HG03521 (cell line): ENCODE data around the gene SLC6A8.
"Not testable (repeated sequence)": the region's sequence is repeated elsewhere in the genome, so short reads cannot be mapped to it uniquely, and the experiment has no call there.

ENCODE experiments used
- ATAC-seq: cut with Tn5 transposase; IDR thresholded peaks from one replicate; pipeline ENCODE4 v1.9.1; 2021; ENCODE audit warnings: mild to moderate bottlenecking, moderate library complexity; ENCODE audit not compliant: unreplicated experiment

The SLC6A8 gene

DNA sequence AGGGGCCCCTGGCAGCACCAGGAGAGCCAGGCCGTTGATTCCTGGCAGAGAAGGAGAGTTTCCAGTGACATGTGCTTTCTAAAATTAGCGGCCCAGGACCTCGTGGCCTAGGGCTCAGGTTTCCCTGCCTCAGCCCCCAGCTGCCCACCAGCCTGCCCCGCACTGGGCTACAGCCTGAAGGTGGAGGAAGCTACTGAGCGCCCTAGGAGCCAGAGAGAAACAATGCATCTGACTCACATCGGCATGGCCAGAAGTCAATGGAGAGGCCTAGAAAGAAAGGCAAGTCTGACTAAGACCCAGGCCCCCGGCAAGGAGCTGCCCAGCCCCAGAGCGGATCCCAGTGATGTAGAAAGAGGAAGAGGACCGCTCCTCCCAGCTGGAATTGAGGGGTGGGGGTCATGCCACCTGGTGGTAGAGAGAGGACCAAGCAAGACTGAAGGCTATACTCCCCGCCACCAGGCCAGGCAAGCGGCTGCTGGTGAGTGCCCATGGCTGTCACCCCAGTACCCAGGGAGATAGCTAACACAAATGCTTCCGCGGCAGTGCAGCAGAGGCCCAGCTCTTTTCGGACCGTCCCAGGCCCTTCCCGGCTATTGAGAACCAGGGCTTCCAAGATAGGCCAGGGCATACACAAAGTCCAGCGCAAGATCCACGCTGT, 17.8 kb downstream of the SLC6A8 start:
- not testable (repeated sequence) for ATAC-seq

DNA sequence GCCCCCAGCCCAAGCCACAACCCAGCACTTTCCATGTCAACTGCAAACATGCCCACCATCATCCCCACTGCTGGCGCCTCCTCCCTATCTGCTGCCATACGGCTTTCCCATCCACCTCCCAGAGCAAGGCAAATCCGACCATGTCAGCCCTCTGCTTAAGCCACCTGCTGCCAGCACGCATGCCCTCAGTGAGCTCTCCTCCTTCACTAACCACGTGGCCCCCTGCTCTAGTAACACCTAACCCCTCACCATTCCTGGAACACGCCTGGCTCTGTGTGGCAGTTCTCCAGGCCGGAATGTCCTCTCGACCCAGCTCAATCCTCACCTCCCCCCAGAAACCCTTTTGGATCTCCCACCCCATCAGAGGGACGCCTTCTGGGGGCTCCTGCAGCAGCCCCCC, 19.1 kb downstream of the SLC6A8 start:
- no peak for ATAC-seq

DNA sequence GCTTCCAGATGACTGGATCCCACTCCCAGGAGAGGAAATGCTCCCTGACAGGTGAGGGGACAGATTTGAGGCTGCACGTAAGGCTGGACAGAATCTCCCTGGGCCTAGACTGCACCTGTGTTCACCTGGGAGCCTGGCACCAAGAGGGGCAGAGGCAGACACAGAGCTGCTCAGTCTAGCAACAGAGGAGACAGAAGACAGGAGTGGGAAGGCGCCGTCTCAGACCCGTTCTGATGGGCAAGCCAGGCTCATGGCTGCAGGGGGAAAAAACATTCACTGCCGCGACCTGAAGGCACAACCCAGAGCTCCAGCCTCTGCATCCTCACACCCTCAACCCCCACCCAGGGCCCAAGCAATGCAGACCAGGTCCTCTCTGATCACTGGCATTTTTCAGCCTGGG, 19.7 kb downstream of the SLC6A8 start:
- no peak for ATAC-seq

DNA sequence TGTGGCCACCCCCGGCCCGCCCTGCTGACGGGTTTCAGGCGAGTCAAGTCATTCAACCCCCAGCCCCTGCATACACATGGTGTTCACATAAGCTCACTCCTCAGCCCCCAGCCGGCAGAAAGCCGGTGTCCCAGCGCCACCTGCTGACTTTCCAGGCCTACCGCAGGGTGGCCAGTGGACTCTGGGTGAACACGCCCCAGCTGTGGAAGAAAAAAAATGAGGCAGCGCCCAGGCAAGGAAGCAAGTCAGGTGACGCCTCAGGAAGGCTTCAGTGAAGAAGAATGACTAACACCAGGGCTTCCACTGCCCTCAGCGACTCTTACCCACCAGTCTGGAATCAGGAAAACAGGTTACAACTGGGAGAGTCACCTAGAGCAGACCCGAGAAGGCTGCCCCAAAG, 20.7 kb downstream of the SLC6A8 start:
- no peak for ATAC-seq

DNA sequence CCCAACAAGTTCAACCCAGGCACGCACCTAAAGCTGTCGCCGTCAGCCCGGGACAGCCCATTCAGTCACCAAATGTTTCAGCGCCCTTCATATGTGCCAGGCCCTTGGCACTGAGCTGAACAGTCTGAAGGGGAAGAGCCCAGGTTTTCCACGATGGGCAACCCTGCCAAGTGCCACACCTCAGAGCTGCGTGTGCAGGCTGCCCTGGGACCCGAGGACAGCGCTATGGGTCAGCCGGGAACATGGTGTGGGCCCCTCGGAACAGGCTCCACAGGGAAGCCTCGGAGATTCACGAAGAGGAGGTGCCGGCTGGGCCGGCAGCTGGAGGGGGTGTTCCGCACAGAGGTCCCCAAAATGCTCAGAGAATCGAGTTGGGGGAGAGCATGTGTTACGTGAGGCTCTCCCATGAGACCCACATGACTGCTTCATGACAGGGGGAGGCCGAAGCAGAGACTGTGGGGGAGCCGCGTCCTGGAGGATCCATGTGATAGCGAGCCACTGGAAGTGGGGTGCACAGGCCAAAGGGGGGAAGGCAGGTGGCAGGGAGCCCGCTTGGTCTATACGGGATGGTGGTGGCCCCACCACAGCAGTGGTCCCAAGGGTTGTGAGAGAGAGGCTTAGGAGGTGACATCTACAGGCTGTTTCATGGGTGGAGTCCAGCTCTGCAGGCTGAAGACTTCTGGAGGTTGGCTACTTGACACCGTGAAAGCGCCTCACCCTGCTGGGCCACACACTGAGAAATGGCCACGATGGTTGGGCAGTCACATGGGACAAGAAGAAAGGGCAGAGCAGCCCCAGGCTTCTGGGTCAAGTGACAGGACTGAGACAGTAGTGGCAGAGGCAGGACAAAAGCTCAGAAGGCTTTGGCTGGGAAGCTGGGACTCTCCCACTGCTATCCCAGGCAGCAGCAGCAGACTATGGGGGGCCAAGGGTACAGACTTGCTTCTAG, 22.3 kb downstream of the SLC6A8 start:
- no peak for ATAC-seq

DNA sequence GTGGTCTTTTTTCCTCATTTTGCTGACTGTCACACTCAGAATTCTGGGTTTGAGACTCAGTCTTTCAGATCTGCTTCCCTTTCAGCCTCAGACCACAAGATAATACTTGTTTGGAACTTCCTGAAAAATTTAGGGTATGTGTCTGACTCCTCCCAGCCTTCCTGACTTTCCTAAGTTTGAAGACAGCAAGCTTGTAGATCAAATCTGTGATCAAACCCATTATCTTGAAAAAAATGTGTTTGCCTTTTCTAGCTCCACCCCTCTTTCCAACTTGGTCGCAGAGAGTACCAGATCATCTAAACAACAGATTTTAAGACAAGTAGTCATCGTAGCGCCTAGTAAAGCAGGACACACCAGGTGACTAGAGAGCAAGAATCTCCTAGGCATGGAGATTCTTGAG, 26.5 kb downstream of the SLC6A8 start:
- ATAC-seq, result no peak

DNA sequence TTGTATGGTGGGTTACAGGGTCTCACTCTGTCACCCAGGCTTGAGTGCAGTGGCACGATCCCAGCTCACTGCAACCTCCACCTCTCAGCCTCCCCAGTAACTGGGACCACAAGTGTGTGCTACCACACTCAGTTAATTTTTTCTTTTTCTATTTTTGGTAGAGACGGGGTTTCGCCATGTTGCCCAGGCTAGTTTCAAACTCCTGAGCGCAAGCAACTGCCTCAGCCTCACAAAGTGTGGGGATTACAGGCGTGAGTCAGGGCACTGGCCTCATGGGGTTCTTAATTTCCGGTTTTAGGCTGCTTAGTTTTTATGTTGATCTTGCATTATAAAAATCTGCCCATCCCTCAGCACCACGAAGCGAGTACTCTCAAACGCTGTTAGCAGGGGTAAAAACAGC, 29.7 kb downstream of the SLC6A8 start:
- ATAC-seq, result no peak

DNA sequence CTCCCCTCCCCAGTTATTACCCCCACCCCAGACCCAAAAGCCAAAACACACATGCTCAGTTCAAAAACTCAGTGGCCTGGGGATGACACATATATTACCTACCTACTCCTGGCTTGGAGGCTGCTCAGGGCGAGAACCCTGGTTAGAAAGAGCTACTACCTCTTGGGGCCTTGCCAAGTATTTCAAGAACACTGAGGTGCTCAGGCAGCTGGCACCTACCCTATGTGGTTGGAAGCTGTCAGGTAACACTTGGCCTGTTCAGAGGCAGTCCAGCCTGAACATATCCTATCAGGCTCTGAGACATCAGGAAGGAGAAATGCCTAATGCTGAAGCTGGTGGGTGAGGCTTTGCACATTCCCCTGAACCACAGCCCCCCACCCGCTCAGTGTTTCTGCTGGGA, 31.5 kb downstream of the SLC6A8 start:
- no peak for ATAC-seq

DNA sequence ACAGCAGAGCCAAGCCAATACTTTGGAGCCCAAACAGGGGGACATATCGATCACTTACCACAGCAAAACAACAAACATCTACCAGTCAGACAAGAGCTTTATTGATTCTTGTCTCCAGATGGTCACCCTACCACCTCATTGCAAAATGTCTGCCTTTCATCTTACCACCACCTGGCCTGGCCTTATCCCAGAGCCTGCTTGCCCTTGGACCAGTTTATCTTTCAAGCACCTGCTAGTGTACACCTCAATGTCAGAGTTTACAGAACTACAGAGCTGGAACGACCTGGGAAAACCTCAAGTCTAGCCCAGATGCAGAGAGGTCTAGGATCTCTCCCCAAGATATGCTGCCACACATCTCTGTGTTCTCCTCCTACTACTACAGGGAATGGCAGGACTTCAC, 32.0 kb downstream of the SLC6A8 start:
- no peak for ATAC-seq

DNA sequence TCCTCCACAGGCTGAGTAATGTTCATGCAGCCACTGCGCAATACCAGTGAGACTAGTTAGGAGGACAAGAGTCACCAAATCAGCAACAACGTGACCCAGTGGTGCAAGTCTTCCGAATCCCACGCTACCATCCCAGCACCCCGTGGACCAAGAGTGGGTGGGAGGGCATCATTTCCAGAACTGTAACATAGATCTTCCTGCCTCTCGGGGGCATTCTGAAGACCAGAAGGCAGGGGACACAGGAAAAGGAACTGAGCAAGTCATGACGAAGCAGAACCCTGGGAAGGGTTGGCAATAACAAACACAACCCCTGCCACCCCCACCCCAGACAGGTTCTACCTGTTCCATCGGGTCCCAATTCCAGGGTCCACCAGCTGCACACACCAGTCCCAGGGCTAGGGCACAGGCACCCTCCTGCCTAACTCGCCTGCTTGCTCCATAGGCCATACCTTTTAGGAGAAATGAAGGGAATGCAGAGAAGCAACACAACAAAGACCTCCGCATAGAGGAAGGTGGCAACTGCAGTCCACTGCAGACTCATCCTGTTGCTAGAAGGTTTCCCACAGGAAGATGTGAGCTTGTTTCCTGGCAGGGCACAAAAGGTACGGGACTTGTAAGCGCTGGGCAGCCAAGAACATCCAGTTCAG, 35.1 kb downstream of the SLC6A8 start:
- ATAC-seq, result no peak

DNA sequence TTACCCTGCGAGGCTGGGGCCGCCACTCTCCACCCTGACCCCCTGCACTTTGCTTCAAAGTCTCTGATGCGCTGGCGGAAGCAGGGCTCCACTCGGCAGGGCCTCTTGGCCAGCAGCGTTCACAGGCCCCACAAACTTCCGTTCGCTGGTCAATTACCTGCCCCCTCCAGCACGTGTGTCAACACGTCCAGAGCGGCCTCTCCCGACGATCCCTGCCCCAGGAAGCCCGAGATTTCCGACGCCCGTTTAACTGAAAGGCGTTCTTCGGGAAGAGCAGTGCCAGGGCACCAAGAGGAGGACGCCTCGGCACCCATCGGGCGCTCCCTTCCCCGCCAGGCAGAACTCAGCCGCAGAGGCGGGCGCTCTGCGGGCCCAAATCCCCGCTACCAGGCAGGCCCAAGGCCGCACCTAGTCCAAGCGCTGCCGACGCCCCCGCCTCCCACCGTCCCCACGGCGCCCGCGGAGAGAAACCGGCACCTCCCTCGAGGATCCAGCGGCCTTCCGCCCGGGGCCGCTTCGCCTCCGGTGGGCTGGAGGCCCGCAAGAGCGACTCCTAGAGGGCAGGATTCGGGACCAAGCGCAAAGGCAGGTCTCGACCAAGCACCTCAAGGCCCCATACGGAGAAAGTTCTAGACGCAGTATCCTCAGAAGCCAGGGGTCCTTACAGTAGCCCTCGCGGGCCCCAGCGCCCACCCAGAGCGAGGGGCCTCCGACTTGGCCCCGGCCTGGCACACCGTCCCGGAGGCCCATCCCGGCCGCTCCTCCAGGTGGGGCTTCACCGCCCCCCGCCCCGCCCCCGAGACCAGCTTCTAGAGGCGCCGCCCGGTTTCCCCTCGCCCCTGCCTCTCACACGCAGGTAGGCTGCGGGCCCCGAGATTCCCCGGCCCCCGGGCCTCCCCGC, 35.9 kb downstream of the SLC6A8 start:
- peak; percentile 27 for ATAC-seq

DNA sequence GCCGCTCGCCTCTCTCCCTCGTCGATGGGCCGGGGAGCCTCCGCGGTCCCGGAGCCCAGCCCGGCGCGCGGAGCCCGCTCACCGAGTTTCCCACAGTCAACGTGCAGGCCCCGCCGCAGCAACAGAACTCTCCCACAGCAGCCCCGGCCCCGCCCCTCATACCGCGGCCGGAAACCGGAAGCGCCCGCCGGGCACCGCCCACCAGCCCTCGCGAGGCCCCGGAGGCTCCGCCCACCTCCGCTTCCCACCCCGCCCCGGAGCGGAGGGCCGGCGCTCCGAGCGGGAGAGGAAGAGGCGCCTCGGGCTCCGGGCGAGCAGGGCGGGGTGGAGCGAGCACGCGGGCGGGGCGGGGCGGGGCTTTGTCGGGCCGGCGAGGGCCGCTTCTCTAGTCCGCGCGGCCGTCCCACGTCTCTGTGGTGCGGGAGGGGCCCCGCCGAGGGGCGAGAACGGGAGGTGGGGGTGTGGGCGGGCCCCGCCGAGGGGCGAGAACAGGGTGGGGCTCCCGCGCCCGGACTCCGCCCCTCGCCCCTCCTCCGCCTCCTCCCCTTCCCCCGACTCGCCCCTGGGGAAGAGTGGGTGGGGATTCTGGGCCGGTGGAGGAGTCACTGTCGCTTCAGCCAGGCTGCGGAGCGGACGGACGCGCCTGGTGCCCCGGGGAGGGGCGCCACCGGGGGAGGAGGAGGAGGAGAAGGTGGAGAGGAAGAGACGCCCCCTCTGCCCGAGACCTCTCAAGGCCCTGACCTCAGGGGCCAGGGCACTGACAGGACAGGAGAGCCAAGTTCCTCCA, 36.7 kb downstream of the SLC6A8 start, which contains the start of the genes ABCD1 and BCAP31:
TSS of gene ABCD1 (plus strand) at position 605 of the 787 bp plus-strand sequence. CDS start 411 bp downstream, outside the sequence.
TSS of gene BCAP31 (minus strand) at position 136 of the 787 bp plus-strand sequence. CDS start 1,143 bp downstream, outside the sequence.
- ATAC-seq, result peak; percentile 53

DNA sequence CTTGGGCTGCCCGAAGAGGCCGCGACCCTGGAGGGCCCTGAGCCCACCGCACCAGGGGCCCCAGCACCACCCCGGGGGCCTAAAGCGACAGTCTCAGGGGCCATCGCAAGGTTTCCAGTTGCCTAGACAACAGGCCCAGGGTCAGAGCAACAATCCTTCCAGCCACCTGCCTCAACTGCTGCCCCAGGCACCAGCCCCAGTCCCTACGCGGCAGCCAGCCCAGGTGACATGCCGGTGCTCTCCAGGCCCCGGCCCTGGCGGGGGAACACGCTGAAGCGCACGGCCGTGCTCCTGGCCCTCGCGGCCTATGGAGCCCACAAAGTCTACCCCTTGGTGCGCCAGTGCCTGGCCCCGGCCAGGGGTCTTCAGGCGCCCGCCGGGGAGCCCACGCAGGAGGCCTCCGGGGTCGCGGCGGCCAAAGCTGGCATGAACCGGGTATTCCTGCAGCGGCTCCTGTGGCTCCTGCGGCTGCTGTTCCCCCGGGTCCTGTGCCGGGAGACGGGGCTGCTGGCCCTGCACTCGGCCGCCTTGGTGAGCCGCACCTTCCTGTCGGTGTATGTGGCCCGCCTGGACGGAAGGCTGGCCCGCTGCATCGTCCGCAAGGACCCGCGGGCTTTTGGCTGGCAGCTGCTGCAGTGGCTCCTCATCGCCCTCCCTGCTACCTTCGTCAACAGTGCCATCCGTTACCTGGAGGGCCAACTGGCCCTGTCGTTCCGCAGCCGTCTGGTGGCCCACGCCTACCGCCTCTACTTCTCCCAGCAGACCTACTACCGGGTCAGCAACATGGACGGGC, 37.5 kb downstream of the SLC6A8 start:
- ATAC-seq, result no peak

DNA sequence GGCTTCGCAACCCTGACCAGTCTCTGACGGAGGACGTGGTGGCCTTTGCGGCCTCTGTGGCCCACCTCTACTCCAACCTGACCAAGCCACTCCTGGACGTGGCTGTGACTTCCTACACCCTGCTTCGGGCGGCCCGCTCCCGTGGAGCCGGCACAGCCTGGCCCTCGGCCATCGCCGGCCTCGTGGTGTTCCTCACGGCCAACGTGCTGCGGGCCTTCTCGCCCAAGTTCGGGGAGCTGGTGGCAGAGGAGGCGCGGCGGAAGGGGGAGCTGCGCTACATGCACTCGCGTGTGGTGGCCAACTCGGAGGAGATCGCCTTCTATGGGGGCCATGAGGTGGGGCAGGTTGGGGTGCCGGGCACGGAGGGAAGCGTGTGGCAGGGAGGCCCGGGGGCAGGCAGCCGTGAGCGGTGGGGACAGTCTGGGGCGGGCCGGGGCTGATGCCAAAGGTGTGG, 38.1 kb downstream of the SLC6A8 start:
- no peak for ATAC-seq

DNA sequence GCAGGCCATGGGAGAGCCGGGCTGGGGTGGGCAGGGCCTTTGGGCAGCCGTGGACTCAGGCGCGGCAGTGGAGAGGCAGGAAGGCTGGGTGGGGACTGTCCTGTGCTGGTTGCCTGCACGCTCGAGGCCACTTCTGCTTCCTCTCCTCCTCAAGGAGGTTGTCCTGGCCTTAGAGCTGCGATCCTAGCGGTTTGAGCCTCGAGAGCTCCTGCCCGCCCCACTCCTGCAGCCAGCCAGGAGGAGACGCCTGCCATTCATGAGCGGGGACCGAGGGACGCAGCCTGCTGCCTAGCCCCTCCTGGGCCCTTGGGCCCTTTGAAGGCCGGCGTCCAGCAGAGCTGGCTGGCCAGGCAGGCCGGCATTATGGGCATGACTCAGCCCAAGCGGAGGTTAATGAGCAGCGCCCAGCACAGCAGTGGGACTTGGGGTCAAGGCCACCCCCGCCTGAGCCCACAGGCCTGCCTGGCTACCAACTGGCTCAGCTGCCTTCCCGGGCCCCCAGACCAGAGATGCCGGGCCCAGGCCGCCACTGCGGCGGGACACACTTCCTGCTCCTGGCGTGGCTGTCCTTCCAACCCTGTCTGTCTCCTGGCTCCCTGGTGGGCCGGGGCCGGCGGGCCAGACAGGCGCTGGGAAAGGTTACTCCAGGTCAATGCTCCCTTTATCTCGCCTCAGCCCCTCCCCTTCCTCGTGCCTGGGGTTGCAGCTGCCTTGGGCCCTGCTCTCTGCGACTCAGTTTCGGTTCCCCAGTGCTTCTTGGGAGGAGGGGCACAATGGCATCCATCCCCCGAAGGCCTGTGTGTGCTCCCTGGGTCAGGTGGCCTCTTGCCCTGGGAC, 38.8 kb downstream of the SLC6A8 start:
- ATAC-seq, result peak; percentile 42

DNA sequence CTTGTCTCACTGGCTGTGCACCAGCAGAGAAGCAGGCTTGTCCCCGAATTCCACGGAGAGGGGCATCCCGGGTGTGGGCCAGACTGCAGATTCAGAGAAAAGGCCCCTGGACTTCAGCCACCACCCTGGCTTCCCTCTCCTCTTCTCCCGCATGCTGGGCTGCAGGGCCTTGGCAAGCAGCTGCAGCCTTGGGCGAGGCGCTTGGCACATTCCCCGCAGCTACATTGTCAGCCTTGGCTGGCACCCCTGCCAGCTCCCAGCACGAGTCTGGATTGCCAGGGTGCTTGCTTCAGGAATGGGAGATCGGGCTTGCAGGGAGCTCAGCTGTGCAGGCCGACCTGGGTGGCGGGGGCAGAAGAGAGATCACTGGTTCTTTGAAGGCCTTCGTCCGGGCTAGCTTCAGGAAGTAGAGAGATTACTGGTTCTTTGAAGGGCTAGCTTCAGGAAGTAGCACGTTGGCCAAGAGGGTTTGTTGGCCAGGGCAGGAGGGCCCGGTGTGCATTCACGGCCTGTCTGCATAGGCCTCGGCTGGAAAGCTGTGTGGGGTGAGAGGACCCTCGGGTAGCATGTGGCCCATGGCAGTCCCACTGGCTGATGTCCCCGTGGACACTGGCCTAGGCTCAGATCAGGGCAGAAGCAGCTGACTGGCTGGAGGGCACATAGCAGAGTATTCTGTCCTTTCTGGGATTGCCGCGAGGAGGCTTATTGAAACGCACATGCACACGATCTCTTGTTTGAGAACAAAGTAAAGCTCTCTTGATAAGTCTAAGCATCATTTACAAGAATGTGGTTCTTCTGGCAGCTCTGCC, 39.6 kb downstream of the SLC6A8 start:
- no peak for ATAC-seq

DNA sequence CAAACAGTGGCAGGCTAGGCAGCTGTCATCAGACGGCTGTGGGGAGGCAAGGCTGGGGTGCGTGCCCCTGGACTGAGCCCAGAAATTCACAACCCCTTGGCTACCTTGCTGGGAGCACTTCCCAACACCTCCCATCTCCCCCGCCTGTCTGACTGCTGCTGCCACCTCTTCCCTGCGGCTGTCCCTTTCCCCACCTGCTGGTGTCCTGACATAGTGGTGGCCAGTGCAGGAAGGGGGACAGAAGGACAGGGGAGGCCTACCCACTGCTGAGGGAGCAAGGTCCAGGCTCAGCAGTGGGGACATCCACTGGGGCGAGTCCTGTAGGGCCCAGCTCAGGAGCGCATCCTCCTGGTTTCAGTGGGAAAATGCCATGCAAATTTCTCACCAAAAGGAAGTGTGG, 40.4 kb downstream of the SLC6A8 start:
- ATAC-seq, result no peak
